ENCODE data around the gene PRRX1.

The PRRX1 gene

GRCh38 chr1:170669107-170669445 is 5.1 kb downstream of the PRRX1 start:
- in situ Hi-C loops (cut with HindIII; ENCODE audit: low sequenced_read_pairs) = loop anchor here (25.0 kb wide), 1 partner anchor 732 kb away; no protein-coding TSS in a partner anchor
- TF ChIP-seq CTCF (IDR thresholded peaks at IDR 0.05; ENCODE audit: low read depth, low read length, missing control alignments) = no peak
- DNase-seq (ENCODE audit: low read depth) = no peak
- H3K4me3 ChIP-seq (ENCODE audit: low read depth, low read length) = peak overlapping the region; percentile 85

GRCh38 chr1:170669586-170670530 is 5.9 kb downstream of the PRRX1 start:
- no peak overlapping the region for H3K4me3 ChIP-seq (ENCODE audit: low read depth, low read length)
- DNase-seq (ENCODE audit: low read depth) = no peak
- in situ Hi-C loops (cut with HindIII; ENCODE audit: low sequenced_read_pairs) = loop anchor here (25.0 kb wide), 1 partner anchor 733 kb away; no protein-coding TSS in a partner anchor
- no peak for TF ChIP-seq CTCF (IDR thresholded peaks at IDR 0.05; ENCODE audit: low read depth, low read length, missing control alignments)

GRCh38 chr1:170670802-170671628 is 7.1 kb downstream of the PRRX1 start:
- peak overlapping the region; percentile 18 for H3K4me3 ChIP-seq (ENCODE audit: low read depth, low read length)
- in situ Hi-C loops (cut with HindIII; ENCODE audit: low sequenced_read_pairs) = loop anchor here (25.0 kb wide), 1 partner anchor 734 kb away; no protein-coding TSS in a partner anchor
- no peak for DNase-seq (ENCODE audit: low read depth)
- peak; percentile 89 for TF ChIP-seq CTCF (IDR thresholded peaks at IDR 0.05; ENCODE audit: low read depth, low read length, missing control alignments)

- no peak for DNase-seq (ENCODE audit: low read depth)
- no peak for TF ChIP-seq CTCF (IDR thresholded peaks at IDR 0.05; ENCODE audit: low read depth, low read length, missing control alignments)
- H3K4me3 ChIP-seq (ENCODE audit: low read depth, low read length) = no peak overlapping the region
- in situ Hi-C loops (cut with HindIII; ENCODE audit: low sequenced_read_pairs) = loop anchor here (25.0 kb wide), 1 partner anchor 734 kb away; no protein-coding TSS in a partner anchor
Observed at GRCh38 chr1:170671629-170671963, 7.7 kb downstream of the PRRX1 start.

- DNase-seq (ENCODE audit: low read depth) = no peak
- TF ChIP-seq CTCF (IDR thresholded peaks at IDR 0.05; ENCODE audit: low read depth, low read length, missing control alignments) = no peak
- in situ Hi-C loops (cut with HindIII; ENCODE audit: low sequenced_read_pairs) = loop anchor here (25.0 kb wide), 1 partner anchor 735 kb away; no protein-coding TSS in a partner anchor
- no peak overlapping the region for H3K4me3 ChIP-seq (ENCODE audit: low read depth, low read length)
Observed at GRCh38 chr1:170672316-170672715, 8.4 kb downstream of the PRRX1 start.

- no peak overlapping the region for H3K4me3 ChIP-seq (ENCODE audit: low read depth, low read length)
- no peak for DNase-seq (ENCODE audit: low read depth)
Observed at GRCh38 chr1:170674239-170674638, 10.3 kb downstream of the PRRX1 start.

More at GRCh38 chr1:170674239-170674638, 10.3 kb downstream of the PRRX1 start:
- in situ Hi-C loops (cut with HindIII; ENCODE audit: low sequenced_read_pairs) = loop anchor here (25.0 kb wide), 1 partner anchor 737 kb away; no protein-coding TSS in a partner anchor
- TF ChIP-seq CTCF (IDR thresholded peaks at IDR 0.05; ENCODE audit: low read depth, low read length, missing control alignments) = no peak

All from astrocyte of the cerebellum (primary cell).